Pancreas (tissue), 10 donors: ENCODE results near the gene BACH1. TPM values are rescaled to one million over a fixed set of nuclear protein-coding genes. Genes with fewer than 3 reads are reported as not detected.

ENCODE experiments used
- ATAC-seq, 4 donors: fragments of 200-7000 bp; cut with Tn5 transposase; one replicate each; pipeline versions ENCODE4 v1.8.0 to v1.9.1; 2020; ENCODE audit warnings: mild to moderate bottlenecking in 4 of 4, moderate library complexity in 4 of 4
- DNase-seq, 6 donors: peaks; one replicate each; pipeline ENCODE4 v3.0.0-alpha.2; 2020
- FAIRE-seq: peaks from 2 replicates; lab custom pipeline; 2012; peaks lifted over from hg19 to GRCh38; lab: Jason Lieb, UNC
- H3K27ac ChIP-seq, 4 donors: fragments of 200-600 bp; sonication (generic); 1 replicate in 3 of 4; 2 replicates in 1 of 4; pipeline versions ENCODE4 v1.5.0 to v1.8.0; 2020
- H3K27me3 ChIP-seq, 4 donors: fragments of 200-600 bp; one replicate each; pipeline ENCODE4 v1.8.0; 2021
- H3K36me3 ChIP-seq, 3 donors: fragments of 200-600 bp; sonication (generic) in 1 of 3; one replicate each; pipeline versions ENCODE4 v1.5.0 to v1.8.0; 2020 to 2021
- H3K4me1 ChIP-seq, 3 donors: fragments of 200-600 bp; one replicate each; pipeline ENCODE4 v1.8.0; 2021
- H3K4me3 ChIP-seq, 4 donors: fragments of 200-600 bp; sonication (generic) in 2 of 4; one replicate each; pipeline versions ENCODE4 v1.5.0 to v1.8.0; 2020 to 2021
- H3K9me3 ChIP-seq, 4 donors: fragments of 200-600 bp; one replicate each; pipeline ENCODE4 v1.8.0; 2021
- WGBS, 2 donors: extraction: QIAGEN DNeasy Blood & Tissue Kit; methylation state at CpG; one replicate each; pipeline ENCODE4 v1.1.7; 2013; 5-methylcytosine and 5-hydroxymethylcytosine counted together
- intact Hi-C, 3 donors: fragments of 100-400 bp; cut with DNase I; formaldehyde crosslinking; loops; one replicate each; pipeline versions ENCODE4 v1.11.1 to v1.14.2; 2022
- polyA plus RNA-seq, 2 donors: library from polyadenylated mRNA; stranded (reverse); fragments of 200-250 nt; gene quantifications; one replicate each; pipeline ENCODE4 v1.2.3, GENCODE V29; 2013
- total RNA-seq, 6 donors: library from RNA; stranded (reverse); fragmentation: NEBNext Ultra II Directional in 4 of 6; extraction: Animal tissue kit (Norgen Biotek cat#: 25700) in 4 of 6; gene quantifications; one replicate each; pipeline versions ENCODE4 v1.2.1 to v1.2.4, GENCODE V29; 2021 to 2023
- TF ChIP-seq, protein P1 (sequence below), 4 donors: fragments of 200-600 bp; sonication (generic) in 3 of 4; IDR thresholded peaks; one replicate each; pipeline versions ENCODE4 v1.5.0 to v1.8.0; 2021; ENCODE audit warnings: antibody characterized with exemption in 4 of 4
- donor health status: healthy with polysubstance abuse.
- donor health status: DM: no; HTN: no; CAD: no; lungs with moderate emphysema.
- donor health status: DM: no; HTN: no; CAD: no.
- donor health status: control.
- donor health status: control.
- donor health status: Bipolar disorder and iron deficiency.
- donor health status: DM: yes; HTN: yes; CAD: no.
- donor health status: DM: no; HTN: no; CAD: no.
- donor health status: DM: no; HTN: no; CAD: no.
- donor health status: DM: yes; HTN: yes; CAD: no.

Gene BACH1
- total and polyA plus RNA-seq, 8 donors: 3.0 to 66.2 (median 32.0) TPM

DNA sequence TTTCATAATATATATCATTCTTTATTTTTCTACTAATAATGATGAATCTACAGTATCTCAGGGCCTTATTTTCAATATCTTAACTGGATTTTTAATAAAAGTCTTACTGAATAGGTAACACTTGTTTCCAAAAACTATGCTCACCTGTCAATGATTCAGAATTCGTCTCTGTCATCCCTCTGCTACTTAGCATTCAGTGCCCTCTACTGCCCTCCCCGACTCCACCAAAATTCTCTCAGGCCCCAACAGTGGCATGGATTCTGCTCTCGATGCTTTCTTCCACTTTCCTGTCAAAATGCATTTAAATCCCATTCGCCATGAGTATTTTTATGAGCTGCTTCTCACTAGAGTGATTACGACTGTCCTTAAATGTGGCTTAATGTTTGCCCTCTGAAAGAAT lies 10.5 kb upstream of the BACH1 start:
- ATAC-seq: no peak
- Histone ChIP-seq H3K36me3 (no peaks in the 10 kb centered on the region), H3K27me3 (no peaks in the 10 kb centered on the region), H3K9me3 (peaks cover 0 to 2% (median 0%) of the 10 kb centered on the region in 4 donors), H3K4me1 (peaks cover 0 to 18% (median 0%) of the 10 kb centered on the region in 3 donors), H3K27ac (no peak overlapping the region), H3K4me3 (no peak overlapping the region)
- TF ChIP-seq, protein P1, sequence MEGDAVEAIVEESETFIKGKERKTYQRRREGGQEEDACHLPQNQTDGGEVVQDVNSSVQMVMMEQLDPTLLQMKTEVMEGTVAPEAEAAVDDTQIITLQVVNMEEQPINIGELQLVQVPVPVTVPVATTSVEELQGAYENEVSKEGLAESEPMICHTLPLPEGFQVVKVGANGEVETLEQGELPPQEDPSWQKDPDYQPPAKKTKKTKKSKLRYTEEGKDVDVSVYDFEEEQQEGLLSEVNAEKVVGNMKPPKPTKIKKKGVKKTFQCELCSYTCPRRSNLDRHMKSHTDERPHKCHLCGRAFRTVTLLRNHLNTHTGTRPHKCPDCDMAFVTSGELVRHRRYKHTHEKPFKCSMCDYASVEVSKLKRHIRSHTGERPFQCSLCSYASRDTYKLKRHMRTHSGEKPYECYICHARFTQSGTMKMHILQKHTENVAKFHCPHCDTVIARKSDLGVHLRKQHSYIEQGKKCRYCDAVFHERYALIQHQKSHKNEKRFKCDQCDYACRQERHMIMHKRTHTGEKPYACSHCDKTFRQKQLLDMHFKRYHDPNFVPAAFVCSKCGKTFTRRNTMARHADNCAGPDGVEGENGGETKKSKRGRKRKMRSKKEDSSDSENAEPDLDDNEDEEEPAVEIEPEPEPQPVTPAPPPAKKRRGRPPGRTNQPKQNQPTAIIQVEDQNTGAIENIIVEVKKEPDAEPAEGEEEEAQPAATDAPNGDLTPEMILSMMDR (IDR thresholded peaks at IDR 0.05): no peak
- no peak for FAIRE-seq
- intact Hi-C loops: no loop called here
- 85 to 87% methylated on average over 5 of the region's 5 CpGs for WGBS, 2 donors
- no peak for DNase-seq

DNA sequence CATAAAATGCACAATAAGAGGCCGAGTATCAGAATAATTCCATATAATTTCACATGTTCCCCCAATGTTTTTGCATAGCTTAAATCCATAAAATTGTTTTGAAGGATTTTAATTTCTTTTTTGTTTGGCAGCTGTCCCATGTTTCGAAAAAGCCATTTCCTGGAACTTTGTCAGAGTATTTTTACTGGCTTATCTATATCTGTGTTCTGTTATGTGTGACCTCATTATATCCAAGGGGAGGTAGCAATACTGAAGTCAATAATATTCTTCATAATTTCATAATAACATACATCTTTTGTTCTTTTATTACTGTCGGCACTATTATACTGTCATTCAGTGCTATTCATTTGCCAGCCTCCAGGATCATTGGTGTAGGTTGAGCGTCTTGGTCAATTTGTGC lies 9.4 kb upstream of the BACH1 start:
- H3K9me3 ChIP-seq: peaks cover 0 to 2% (median 0%) of the 10 kb centered on the region in 4 donors
- 60 to 61% methylated on average over 4 of the region's 4 CpGs for WGBS, 2 donors
- FAIRE-seq (no peak), DNase-seq (no peak), ATAC-seq (peak in 3 of 4 donors; percentile 50 to 68 (median 52))
- H3K36me3 ChIP-seq: no peaks in the 10 kb centered on the region
- TF ChIP-seq, protein P1 (IDR thresholded peaks at IDR 0.05): no peak
- no peak overlapping the region for H3K4me3 ChIP-seq
- peaks cover 0 to 18% (median 0%) of the 10 kb centered on the region in 3 donors for H3K4me1 ChIP-seq
- intact Hi-C loops: no loop called here
- H3K27me3 ChIP-seq: no peaks in the 10 kb centered on the region
- no peak overlapping the region for H3K27ac ChIP-seq

DNA sequence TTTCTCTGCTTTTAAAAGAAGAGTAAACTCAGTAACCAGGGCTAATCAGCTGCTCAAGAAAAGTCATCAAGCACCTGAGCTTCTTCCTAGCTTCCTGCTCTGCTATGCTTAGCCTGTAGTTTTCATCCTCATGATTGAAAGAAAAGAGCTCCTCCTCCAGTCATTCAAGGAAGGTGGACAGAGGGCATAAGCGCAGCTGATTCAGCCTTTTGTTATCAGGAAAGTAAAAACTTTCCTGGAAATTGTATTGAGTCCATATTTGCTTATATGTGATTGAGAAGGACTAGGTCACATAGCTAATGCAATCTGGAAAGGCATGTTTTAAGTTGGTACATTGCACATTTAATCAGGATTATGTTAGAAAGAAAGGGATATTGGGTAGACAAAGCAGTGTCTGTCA lies 8.5 kb upstream of the BACH1 start:
- intact Hi-C loops: no loop called here
- WGBS, 2 donors: 49 to 51% methylated on average over 1 of the region's 1 CpG
- FAIRE-seq (no peak), ATAC-seq (peak in 3 of 4 donors; percentile 70 to 85 (median 83)), DNase-seq (no peak)
- Histone ChIP-seq H3K4me3 (no peak overlapping the region), H3K27ac (no peak overlapping the region), H3K9me3 (peaks cover 0 to 2% (median 0%) of the 10 kb centered on the region in 4 donors), H3K27me3 (no peaks in the 10 kb centered on the region), H3K36me3 (no peaks in the 10 kb centered on the region), H3K4me1 (peaks cover 0 to 18% (median 0%) of the 10 kb centered on the region in 3 donors)
- TF ChIP-seq, protein P1 (IDR thresholded peaks at IDR 0.05): no peak

DNA sequence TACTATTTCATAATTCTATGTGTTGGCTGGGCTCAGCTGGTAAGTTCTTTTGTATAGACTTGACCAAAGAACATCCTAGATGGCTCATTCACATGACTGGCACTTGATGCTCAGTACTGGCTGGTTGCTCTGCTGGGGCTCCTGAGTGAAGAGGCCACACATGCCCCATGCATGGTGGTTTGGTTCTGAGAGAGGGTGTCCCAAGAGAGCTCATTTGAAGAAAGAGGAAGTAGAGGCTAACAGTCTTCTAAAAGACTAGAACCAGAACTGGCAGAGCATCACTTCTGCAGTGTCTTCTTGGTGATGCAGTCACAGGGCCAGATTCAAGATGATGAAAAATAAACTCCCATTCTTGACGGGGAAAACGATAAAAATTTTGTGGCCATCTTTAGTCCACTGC lies 5.2 kb upstream of the BACH1 start:
- Histone ChIP-seq H3K9me3 (peaks cover 0 to 2% (median 0%) of the 10 kb centered on the region in 4 donors), H3K27ac (no peak overlapping the region), H3K4me3 (no peak overlapping the region), H3K4me1 (peaks cover 0 to 18% (median 0%) of the 10 kb centered on the region in 3 donors), H3K36me3 (no peaks in the 10 kb centered on the region), H3K27me3 (no peaks in the 10 kb centered on the region)
- FAIRE-seq (no peak), ATAC-seq (no peak), DNase-seq (no peak)
- intact Hi-C loops: no loop called here
- WGBS, 2 donors: 91 to 92% methylated on average over 2 of the region's 2 CpGs
- TF ChIP-seq, protein P1 (IDR thresholded peaks at IDR 0.05): no peak

DNA sequence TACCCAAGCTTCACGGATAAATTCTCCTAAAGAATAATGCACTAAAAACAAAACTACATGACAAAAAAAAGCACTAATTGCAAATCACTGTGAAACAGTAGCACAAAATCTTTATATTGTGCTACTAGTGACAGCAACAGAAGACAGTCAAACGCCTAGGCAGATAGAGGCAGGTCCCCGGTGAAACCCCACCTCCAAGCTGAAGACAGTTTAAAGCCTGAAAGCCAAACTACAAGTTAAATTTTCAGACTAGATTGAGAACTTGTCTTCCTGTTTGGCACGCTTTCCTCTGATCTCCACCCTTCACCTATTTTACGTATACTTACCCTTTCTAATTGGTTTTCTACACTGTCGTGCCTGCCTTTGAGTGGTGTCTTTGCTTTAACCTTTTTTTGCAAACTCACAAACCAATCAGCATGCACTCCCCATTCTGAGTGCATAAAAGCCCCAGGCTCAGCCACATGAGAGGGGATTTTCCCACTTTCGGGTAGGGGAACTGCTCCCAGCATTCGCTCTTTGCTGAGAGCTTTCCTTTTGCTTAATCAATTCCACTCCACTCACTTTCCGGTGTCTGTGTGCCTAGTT lies 3.6 kb upstream of the BACH1 start:
- H3K4me1 ChIP-seq: peaks cover 0 to 5% (median 0%) of the 10 kb centered on the region in 3 donors
- ATAC-seq: no peak
- no peak overlapping the region for H3K4me3 ChIP-seq
- TF ChIP-seq, protein P1 (IDR thresholded peaks at IDR 0.05): no peak
- intact Hi-C loops: no loop called here
- WGBS, 2 donors: 94 to 96% methylated on average over 9 of the region's 9 CpGs
- no peaks in the 10 kb centered on the region for H3K27me3 ChIP-seq
- no peak for FAIRE-seq
- no peaks in the 10 kb centered on the region for H3K36me3 ChIP-seq
- H3K27ac ChIP-seq: no peak overlapping the region
- DNase-seq: no peak
- H3K9me3 ChIP-seq: peaks cover 0 to 2% (median 0%) of the 10 kb centered on the region in 4 donors
